Measurements from ENCODE around the gene CRADD.
A peak's percentile ranks its signal among the peaks of the same experiment; 100 is the strongest.

Gene CRADD

DNA sequence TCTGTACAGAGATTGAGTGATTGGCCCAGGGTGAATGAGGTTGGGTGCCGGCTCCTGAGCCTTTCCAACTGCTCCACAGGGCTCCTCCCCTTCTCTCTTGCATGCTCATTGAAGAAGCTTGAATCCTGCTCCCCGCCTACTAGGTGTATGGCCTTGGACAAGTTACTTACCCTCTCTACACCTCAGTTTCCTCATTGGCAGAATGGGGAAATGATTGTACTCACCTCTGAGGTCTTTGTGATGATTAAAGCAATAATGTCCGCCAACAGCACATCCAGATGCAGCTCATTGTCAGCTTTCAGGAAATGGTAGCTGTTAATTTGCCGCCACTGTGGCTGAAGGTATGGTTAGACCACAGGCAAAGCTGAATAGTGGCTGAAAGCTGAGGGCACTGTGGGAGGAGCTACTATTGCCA lies 174.1 kb downstream of the CRADD start:
- Histone ChIP-seq H3K4me2 (ENCODE audit: insufficient read depth, low read length) (peak overlapping the region; percentile 44), H3K4me1 (ENCODE audit: insufficient read depth, low read length) (peaks cover 49% of the 10 kb centered on the region), H3K9ac (ENCODE audit: low read depth, low read length) (no peak overlapping the region), H4K20me1 (ENCODE audit: insufficient read depth, low read length) (no peaks in the 10 kb centered on the region), H3K27ac (ENCODE audit: low read length) (peak overlapping the region; percentile 72), H2AFZ (ENCODE audit: low read depth, low read length) (peak overlapping the region; percentile 33), H3K4me3 (ENCODE audit: low read depth in 1 of 2, low read length in 2 of 2) (no peak overlapping the region; a peak in 1 of 4 replicates), H3K36me3 (ENCODE audit: insufficient read depth, low read length) (0 out of 2 replicates have a peak, but pooled peaks cover 4% of the 10 kb centered on the region), H3K79me2 (ENCODE audit: insufficient read depth, low read length) (no peaks in the 10 kb centered on the region), H3K27me3 (ENCODE audit: insufficient read depth, low read length, poor library complexity) (no peaks in the 10 kb centered on the region), H3K9me3 (ENCODE audit: insufficient read depth, low read length, severe bottlenecking) (no peaks in the 10 kb centered on the region)
- peak; percentile 92 for ATAC-seq (ENCODE audit: insufficient read depth, low read depth)
- peak; percentile 85 for DNase-seq
- TF ChIP-seq, protein P1, sequence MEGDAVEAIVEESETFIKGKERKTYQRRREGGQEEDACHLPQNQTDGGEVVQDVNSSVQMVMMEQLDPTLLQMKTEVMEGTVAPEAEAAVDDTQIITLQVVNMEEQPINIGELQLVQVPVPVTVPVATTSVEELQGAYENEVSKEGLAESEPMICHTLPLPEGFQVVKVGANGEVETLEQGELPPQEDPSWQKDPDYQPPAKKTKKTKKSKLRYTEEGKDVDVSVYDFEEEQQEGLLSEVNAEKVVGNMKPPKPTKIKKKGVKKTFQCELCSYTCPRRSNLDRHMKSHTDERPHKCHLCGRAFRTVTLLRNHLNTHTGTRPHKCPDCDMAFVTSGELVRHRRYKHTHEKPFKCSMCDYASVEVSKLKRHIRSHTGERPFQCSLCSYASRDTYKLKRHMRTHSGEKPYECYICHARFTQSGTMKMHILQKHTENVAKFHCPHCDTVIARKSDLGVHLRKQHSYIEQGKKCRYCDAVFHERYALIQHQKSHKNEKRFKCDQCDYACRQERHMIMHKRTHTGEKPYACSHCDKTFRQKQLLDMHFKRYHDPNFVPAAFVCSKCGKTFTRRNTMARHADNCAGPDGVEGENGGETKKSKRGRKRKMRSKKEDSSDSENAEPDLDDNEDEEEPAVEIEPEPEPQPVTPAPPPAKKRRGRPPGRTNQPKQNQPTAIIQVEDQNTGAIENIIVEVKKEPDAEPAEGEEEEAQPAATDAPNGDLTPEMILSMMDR (IDR thresholded peaks at IDR 0.05; ENCODE audit: borderline replicate concordance, extremely low read depth, low read length, poor library complexity, severe bottlenecking): no peak
- no peak for TF ChIP-seq EZH2 (IDR thresholded peaks at IDR 0.05; ENCODE audit: borderline replicate concordance, low read depth, low read length, severe bottlenecking)

DNA sequence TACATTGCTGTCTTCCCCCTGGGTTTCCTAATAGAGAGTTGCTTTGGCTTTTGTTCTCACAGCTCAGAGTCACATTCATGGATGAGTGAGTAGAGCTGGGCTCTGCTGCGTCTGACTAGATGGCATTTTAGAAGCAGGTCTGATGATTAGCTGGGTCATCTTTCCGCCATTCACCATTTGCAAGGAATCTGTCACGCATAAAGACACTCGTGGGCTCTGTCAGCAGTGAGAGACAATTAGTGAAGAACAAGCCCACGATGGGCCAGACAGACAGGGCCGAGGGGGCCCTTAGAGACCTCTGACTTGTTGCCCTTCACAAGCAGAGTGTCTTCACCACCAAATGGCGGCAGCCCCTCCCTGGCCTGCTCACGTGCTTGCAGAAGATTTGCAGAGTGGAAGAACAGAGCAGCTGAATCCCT lies 175.0 kb downstream of the CRADD start:
- Histone ChIP-seq H2AFZ (ENCODE audit: low read depth, low read length) (no peak overlapping the region), H4K20me1 (ENCODE audit: insufficient read depth, low read length) (no peaks in the 10 kb centered on the region), H3K79me2 (ENCODE audit: insufficient read depth, low read length) (no peaks in the 10 kb centered on the region), H3K27ac (ENCODE audit: low read length) (peak overlapping the region; percentile 72), H3K4me1 (ENCODE audit: insufficient read depth, low read length) (peaks cover 49% of the 10 kb centered on the region), H3K36me3 (ENCODE audit: insufficient read depth, low read length) (0 out of 2 replicates have a peak, but pooled peaks cover 4% of the 10 kb centered on the region), H3K4me2 (ENCODE audit: insufficient read depth, low read length) (no peak overlapping the region), H3K27me3 (ENCODE audit: insufficient read depth, low read length, poor library complexity) (no peaks in the 10 kb centered on the region), H3K9me3 (ENCODE audit: insufficient read depth, low read length, severe bottlenecking) (no peaks in the 10 kb centered on the region), H3K4me3 (ENCODE audit: low read depth in 1 of 2, low read length in 2 of 2) (no peak overlapping the region), H3K9ac (ENCODE audit: low read depth, low read length) (no peak overlapping the region)
- DNase-seq (no peak), ATAC-seq (ENCODE audit: insufficient read depth, low read depth) (no peak)
- no peak for TF ChIP-seq EZH2 (IDR thresholded peaks at IDR 0.05; ENCODE audit: borderline replicate concordance, low read depth, low read length, severe bottlenecking)
- TF ChIP-seq, protein P1 (IDR thresholded peaks at IDR 0.05; ENCODE audit: borderline replicate concordance, extremely low read depth, low read length, poor library complexity, severe bottlenecking): no peak

DNA sequence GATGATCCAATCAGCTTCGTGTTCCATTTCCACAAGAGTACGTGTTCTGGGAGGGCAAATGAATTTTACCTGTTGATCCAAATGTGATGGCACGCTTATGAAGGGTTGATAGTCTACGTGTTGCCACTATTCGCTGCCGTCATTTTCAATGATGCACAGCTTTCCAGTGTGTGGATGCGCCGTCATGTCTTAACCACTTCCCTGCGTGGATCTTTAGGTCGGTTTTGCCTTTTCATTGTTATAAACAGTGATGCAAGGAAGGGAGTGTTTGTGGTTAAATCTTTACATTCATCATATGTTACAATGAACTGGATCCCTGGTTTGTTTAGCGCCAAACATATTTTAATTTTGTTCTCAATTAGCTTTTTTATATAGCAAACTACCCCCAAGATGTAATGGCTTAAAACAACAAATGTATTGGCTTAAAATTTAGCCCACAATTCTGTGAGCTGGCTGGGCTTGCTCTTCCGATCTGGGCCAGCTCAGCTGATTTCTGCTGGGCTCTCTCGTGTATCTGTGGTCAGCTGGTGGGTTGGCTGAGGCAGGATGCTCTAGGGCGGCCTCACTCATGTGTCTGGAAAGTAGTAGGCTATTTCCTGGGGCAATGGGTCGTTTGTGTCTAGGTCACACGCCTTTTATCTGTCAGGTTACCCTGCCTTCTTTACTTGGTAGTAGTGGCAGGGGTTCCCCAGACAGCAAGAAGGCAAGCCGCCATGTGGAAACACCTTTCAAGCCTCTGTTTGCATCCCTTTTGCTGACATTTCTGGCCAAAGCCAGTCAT lies 176.7 kb downstream of the CRADD start:
- DNase-seq: no peak
- Histone ChIP-seq H3K9ac (ENCODE audit: low read depth, low read length) (no peak overlapping the region), H3K27me3 (ENCODE audit: insufficient read depth, low read length, poor library complexity) (no peaks in the 10 kb centered on the region), H3K4me1 (ENCODE audit: insufficient read depth, low read length) (peaks cover 45% of the 10 kb centered on the region), H2AFZ (ENCODE audit: low read depth, low read length) (no peak overlapping the region), H3K36me3 (ENCODE audit: insufficient read depth, low read length) (0 out of 2 replicates have a peak, but pooled peaks cover 4% of the 10 kb centered on the region), H3K4me2 (ENCODE audit: insufficient read depth, low read length) (no peak overlapping the region), H3K27ac (ENCODE audit: low read length) (no peak overlapping the region; the same call in 1 of the 2 replicates), H3K9me3 (ENCODE audit: insufficient read depth, low read length, severe bottlenecking) (no peaks in the 10 kb centered on the region), H4K20me1 (ENCODE audit: insufficient read depth, low read length) (no peaks in the 10 kb centered on the region), H3K4me3 (ENCODE audit: low read depth in 1 of 2, low read length in 2 of 2) (no peak overlapping the region), H3K79me2 (ENCODE audit: insufficient read depth, low read length) (no peaks in the 10 kb centered on the region)
- TF ChIP-seq EZH2 (IDR thresholded peaks at IDR 0.05; ENCODE audit: borderline replicate concordance, low read depth, low read length, severe bottlenecking): no peak
- TF ChIP-seq, protein P1 (IDR thresholded peaks at IDR 0.05; ENCODE audit: borderline replicate concordance, extremely low read depth, low read length, poor library complexity, severe bottlenecking): no peak
- ATAC-seq (ENCODE audit: insufficient read depth, low read depth): no peak

Data from DND-41 (cell line).